Suprapubic skin (tissue), 4 donors: ENCODE measurements around the gene LAMTOR2.

Experiments used
- EP300 ChIP-seq: sonication (generic); formaldehyde crosslinking; IDR thresholded peaks from one replicate; pipeline ENCODE4 v1.6.1; 2017; ENCODE audit warnings: antibody characterized with exemption
- POLR2A ChIP-seq, 2 donors: fragments of 450-650 bp; IDR thresholded peaks; one replicate each; pipeline ENCODE4 v1.6.1; 2017; ENCODE audit warnings: antibody characterized with exemption in 2 of 2, mild to moderate bottlenecking in 2 of 2, moderate library complexity in 2 of 2
- POLR2AphosphoS5 ChIP-seq, 3 donors: sonication (generic); formaldehyde crosslinking; IDR thresholded peaks; one replicate each; pipeline ENCODE4 v1.6.1; 2017; ENCODE audit warnings: antibody characterized with exemption in 3 of 3
- TF ChIP-seq, protein P1 (sequence below), 2 donors: fragments of 200-600 bp in 1 of 2; fragments of 450-650 bp in 1 of 2; sonication (generic) in 1 of 2; IDR thresholded peaks; one replicate each; pipeline ENCODE4 v1.5.1; 2016 to 2019; ENCODE audit warnings: antibody characterized with exemption in 2 of 2, mild to moderate bottlenecking in 1 of 2, moderate library complexity in 1 of 2

- no peak for TF ChIP-seq EP300
- TF ChIP-seq POLR2A (IDR thresholded peaks at IDR 0.05) = no peak
- TF ChIP-seq, protein P1, sequence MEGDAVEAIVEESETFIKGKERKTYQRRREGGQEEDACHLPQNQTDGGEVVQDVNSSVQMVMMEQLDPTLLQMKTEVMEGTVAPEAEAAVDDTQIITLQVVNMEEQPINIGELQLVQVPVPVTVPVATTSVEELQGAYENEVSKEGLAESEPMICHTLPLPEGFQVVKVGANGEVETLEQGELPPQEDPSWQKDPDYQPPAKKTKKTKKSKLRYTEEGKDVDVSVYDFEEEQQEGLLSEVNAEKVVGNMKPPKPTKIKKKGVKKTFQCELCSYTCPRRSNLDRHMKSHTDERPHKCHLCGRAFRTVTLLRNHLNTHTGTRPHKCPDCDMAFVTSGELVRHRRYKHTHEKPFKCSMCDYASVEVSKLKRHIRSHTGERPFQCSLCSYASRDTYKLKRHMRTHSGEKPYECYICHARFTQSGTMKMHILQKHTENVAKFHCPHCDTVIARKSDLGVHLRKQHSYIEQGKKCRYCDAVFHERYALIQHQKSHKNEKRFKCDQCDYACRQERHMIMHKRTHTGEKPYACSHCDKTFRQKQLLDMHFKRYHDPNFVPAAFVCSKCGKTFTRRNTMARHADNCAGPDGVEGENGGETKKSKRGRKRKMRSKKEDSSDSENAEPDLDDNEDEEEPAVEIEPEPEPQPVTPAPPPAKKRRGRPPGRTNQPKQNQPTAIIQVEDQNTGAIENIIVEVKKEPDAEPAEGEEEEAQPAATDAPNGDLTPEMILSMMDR (IDR thresholded peaks at IDR 0.05) = no peak
- TF ChIP-seq POLR2AphosphoS5 (IDR thresholded peaks at IDR 0.05) = no peak
These were observed 21.6 kb upstream of the LAMTOR2 start for GRCh38 chr1:156033011-156033410.
